Tibial nerve (tissue), 4 donors: Measurements from ENCODE around the gene SLX9.

Experiments
- EP300 ChIP-seq, 2 donors: sonication (generic); formaldehyde crosslinking; IDR thresholded peaks; one replicate each; pipeline ENCODE4 v1.6.1; 2017; ENCODE audit warnings: antibody characterized with exemption in 2 of 2, mild to moderate bottlenecking in 1 of 2
- POLR2A ChIP-seq, 2 donors: fragments of 450-650 bp; IDR thresholded peaks; one replicate each; pipeline ENCODE4 v1.6.1; 2017; ENCODE audit warnings: antibody characterized with exemption in 2 of 2, mild to moderate bottlenecking in 2 of 2, moderate library complexity in 2 of 2
- TF ChIP-seq, protein P1 (sequence below), 5 experiments: fragments of 200-600 bp in 3 of 5; fragments of 450-650 bp in 2 of 5; sonication (generic) in 3 of 5; IDR thresholded peaks; one replicate each; pipeline ENCODE4 v1.5.1; 2016 to 2019; ENCODE audit warnings: antibody characterized with exemption in 5 of 5, mild to moderate bottlenecking in 3 of 5, moderate library complexity in 2 of 5

- no peak for TF ChIP-seq POLR2A (IDR thresholded peaks at IDR 0.05)
- TF ChIP-seq, protein P1, sequence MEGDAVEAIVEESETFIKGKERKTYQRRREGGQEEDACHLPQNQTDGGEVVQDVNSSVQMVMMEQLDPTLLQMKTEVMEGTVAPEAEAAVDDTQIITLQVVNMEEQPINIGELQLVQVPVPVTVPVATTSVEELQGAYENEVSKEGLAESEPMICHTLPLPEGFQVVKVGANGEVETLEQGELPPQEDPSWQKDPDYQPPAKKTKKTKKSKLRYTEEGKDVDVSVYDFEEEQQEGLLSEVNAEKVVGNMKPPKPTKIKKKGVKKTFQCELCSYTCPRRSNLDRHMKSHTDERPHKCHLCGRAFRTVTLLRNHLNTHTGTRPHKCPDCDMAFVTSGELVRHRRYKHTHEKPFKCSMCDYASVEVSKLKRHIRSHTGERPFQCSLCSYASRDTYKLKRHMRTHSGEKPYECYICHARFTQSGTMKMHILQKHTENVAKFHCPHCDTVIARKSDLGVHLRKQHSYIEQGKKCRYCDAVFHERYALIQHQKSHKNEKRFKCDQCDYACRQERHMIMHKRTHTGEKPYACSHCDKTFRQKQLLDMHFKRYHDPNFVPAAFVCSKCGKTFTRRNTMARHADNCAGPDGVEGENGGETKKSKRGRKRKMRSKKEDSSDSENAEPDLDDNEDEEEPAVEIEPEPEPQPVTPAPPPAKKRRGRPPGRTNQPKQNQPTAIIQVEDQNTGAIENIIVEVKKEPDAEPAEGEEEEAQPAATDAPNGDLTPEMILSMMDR (IDR thresholded peaks at IDR 0.05): no peak
- TF ChIP-seq EP300 (IDR thresholded peaks at IDR 0.05): no peak
Measured at GRCh38 chr21:45022348-45022675, 82.5 kb downstream of the SLX9 start.
